ENCODE results near the gene MOGAT1.

MOGAT1 gene

GRCh38 chr2:222736924-222737323 lies 65.5 kb downstream of the MOGAT1 start:
- Histone ChIP-seq H3K4me3 (no peak overlapping the region), H3K4me1 (peaks cover 0 to 39% (median 25%) of the 10 kb centered on the region in 4 donors), H3K36me3 (no peaks in the 10 kb centered on the region), H3K27ac (no peak overlapping the region), H3K9me3 (no peaks in the 10 kb centered on the region), H3K27me3 (no peaks in the 10 kb centered on the region)
- no peak for TF ChIP-seq CTCF (IDR thresholded peaks at IDR 0.05)
- intact Hi-C loops (cut with DNase I; ENCODE audit: low total_unique reads) = no loop called here
- DNase-seq = no peak

- TF ChIP-seq CTCF (IDR thresholded peaks at IDR 0.05) = no peak
- Histone ChIP-seq H3K36me3 (no peaks in the 10 kb centered on the region), H3K4me3 (no peak overlapping the region), H3K27me3 (no peaks in the 10 kb centered on the region), H3K27ac (no peak overlapping the region), H3K9me3 (no peaks in the 10 kb centered on the region), H3K4me1 (peaks cover 0 to 29% (median 14%) of the 10 kb centered on the region in 4 donors)
- intact Hi-C loops (cut with DNase I; ENCODE audit: low total_unique reads) = no loop called here
- no peak for DNase-seq
These were observed 66.9 kb downstream of the MOGAT1 start for GRCh38 chr2:222738312-222738711.

GRCh38 chr2:222738809-222739208 lies 67.4 kb downstream of the MOGAT1 start:
- no peaks in the 10 kb centered on the region for H3K27me3 ChIP-seq
- no peaks in the 10 kb centered on the region for H3K9me3 ChIP-seq
- TF ChIP-seq CTCF (IDR thresholded peaks at IDR 0.05) = no peak
- peaks cover 0 to 27% (median 13%) of the 10 kb centered on the region in 4 donors for H3K4me1 ChIP-seq
- H3K36me3 ChIP-seq = no peaks in the 10 kb centered on the region
- intact Hi-C loops (cut with DNase I; ENCODE audit: low total_unique reads) = no loop called here
- no peak for DNase-seq
- no peak overlapping the region for H3K4me3 ChIP-seq
- no peak overlapping the region for H3K27ac ChIP-seq

- no peak for TF ChIP-seq CTCF (IDR thresholded peaks at IDR 0.05)
- no peak for DNase-seq
- no peaks in the 10 kb centered on the region for H3K36me3 ChIP-seq
- H3K27me3 ChIP-seq = no peaks in the 10 kb centered on the region
- no peaks in the 10 kb centered on the region for H3K9me3 ChIP-seq
- no peak overlapping the region for H3K4me3 ChIP-seq
- no peak overlapping the region for H3K27ac ChIP-seq
- intact Hi-C loops (cut with DNase I; ENCODE audit: low total_unique reads) = no loop called here
- peaks cover 0 to 24% (median 6%) of the 10 kb centered on the region in 4 donors for H3K4me1 ChIP-seq
These were observed 68.5 kb downstream of the MOGAT1 start for GRCh38 chr2:222739939-222740338.

- peak in 1 of 2 donors; percentile 63 for DNase-seq
- intact Hi-C loops (cut with DNase I; ENCODE audit: low total_unique reads) = no loop called here
- Histone ChIP-seq H3K36me3 (no peaks in the 10 kb centered on the region), H3K27me3 (no peaks in the 10 kb centered on the region), H3K27ac (peak overlapping the region; percentile 15 to 56), H3K4me3 (peak overlapping the region in 1 of 2 donors; percentile 38), H3K9me3 (no peaks in the 10 kb centered on the region), H3K4me1 (peaks cover 0 to 16% (median 5%) of the 10 kb centered on the region in 4 donors)
- no peak for TF ChIP-seq CTCF (IDR thresholded peaks at IDR 0.05)
These were observed 71.9 kb downstream of the MOGAT1 start for GRCh38 chr2:222743251-222743812.

All from tibial artery (tissue), 4 donors.